GM12864 (cell line): ENCODE results near the gene CPPED1.

ENCODE experiments used
- DNase-seq: peaks from one replicate; pipeline ENCODE4 v3.0.0-alpha.2; 2011; ENCODE audit warnings: low read depth
- H3K4me3 ChIP-seq: 2 replicates; pipeline ENCODE4 v1.5.1; 2011; ENCODE audit warnings: mild to moderate bottlenecking, low read depth, low read length, control low read depth
- TF ChIP-seq, protein P1 (sequence below): IDR thresholded peaks from 2 replicates; pipeline ENCODE4 v1.5.1; 2011; ENCODE audit warnings: low read depth, mild to moderate bottlenecking, moderate library complexity, low read length, control low read depth, inconsistent platforms; ENCODE audit errors: missing control alignments

CPPED1 gene

DNA sequence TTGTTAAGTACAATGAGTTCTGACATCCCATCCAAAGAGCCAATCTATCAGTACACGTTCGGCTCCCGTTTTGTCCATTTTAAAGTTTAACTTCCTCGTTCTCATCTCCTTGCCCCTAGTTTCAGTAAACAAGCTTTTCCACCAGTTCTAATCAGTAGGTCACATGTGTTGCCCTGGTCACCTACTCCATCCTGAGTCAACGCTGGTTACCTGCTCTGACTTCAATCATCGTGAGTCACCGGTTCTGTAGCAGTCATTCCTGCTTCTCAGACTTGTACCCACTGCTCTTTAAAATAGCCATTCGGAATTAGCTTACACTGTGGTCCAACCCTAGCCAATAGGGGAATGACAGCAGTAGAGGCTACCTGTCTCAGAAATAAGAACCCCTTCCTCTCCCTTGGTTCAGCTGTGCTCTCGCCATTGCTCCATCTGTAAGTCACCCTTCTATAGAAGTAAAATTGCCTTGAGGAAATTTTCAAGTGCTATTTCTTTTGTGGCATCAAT lies 191.0 kb downstream of the CPPED1 start:
- TF ChIP-seq, protein P1, sequence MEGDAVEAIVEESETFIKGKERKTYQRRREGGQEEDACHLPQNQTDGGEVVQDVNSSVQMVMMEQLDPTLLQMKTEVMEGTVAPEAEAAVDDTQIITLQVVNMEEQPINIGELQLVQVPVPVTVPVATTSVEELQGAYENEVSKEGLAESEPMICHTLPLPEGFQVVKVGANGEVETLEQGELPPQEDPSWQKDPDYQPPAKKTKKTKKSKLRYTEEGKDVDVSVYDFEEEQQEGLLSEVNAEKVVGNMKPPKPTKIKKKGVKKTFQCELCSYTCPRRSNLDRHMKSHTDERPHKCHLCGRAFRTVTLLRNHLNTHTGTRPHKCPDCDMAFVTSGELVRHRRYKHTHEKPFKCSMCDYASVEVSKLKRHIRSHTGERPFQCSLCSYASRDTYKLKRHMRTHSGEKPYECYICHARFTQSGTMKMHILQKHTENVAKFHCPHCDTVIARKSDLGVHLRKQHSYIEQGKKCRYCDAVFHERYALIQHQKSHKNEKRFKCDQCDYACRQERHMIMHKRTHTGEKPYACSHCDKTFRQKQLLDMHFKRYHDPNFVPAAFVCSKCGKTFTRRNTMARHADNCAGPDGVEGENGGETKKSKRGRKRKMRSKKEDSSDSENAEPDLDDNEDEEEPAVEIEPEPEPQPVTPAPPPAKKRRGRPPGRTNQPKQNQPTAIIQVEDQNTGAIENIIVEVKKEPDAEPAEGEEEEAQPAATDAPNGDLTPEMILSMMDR = no peak
- no peak for DNase-seq
- H3K4me3 ChIP-seq = no peak overlapping the region

DNA sequence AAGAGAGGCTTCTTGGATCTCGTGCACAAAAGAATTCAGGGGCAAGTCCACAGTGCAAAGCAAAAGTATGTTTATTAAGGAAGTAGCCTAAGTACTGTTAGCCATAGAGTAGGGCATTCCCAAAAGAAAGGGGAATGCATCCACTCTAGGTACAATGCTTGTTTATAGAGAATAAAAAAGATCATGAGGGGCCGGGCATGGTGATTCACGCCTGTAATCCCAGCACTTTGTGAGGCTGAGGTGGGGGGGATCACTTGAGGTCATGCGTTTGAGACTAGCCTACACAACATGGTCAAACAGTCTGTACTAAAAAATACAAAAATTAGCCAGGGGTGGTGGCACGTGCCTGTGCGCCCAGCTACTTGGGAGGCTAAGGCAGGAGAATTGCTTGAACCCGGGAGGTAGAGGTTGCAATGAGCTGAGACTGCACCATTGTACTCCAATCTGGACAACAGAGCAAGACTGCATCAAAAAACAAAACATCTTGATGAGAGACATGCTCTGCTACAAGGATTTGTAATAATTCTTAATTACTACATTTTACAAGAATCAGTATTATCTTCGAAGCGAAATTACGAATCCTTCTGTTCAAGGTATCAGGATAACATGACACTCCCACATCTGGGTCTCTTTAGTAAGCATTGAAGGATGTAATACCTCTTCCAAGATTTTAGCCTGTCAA lies 191.6 kb downstream of the CPPED1 start:
- no peak for DNase-seq
- H3K4me3 ChIP-seq = no peak overlapping the region
- TF ChIP-seq, protein P1 = no peak

DNA sequence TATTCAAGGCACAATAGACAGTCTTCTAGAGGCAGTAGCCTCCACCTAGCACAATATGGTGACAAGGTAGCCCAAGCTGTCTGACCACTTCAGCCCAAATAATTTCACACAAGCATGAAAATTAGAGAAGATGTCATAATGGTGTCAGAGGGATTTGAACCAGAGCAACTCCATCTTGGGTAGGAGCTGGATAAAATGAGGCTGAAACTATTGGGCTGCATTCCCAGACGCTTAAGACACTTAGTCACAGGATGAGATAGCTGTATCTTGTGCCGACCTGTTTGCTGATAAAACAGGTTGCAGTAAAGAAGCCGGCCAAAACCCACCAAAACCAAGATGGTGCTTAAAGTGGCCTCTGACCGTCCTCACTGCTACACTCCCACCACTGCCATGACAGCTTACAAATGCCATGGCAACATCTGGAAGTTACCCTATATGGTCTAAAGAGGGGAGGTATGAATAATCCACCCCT lies 192.6 kb downstream of the CPPED1 start:
- H3K4me3 ChIP-seq = no peak overlapping the region
- no peak for DNase-seq
- TF ChIP-seq, protein P1 = no peak

DNA sequence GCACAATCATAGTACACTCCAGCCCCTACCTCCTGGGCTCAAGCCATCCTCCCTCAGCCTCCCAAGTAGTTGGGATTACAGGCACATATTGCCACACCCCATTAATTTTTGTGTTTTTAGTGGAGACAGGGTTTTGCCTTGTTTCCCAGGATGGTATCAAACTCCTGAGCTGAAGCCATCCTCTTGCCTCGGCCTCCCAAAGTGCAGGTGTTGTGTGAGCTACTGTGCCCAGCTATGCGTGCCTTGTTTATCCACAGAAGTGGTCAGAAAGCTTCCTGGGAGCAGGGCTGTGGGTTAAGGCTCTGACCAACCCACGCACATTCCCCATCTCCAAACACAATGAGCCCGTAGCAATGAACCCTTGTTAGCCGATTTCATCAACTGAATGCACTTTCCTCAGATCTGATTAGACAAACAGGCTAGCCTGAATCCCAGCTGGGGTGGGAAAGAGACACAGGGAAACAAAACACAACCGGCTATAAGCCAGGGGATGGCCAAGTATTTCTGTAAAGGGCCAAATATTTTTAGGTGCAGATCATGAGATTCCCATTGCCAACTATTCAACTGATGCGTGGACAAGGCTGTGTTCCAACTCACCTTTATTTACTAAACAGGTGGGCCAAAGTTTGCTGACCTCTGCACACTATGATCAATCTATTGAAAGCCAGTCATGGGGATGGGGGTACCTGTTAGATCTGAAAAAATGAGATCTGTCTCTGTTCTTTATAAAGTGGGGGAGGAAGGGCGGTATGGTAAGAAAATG lies 193.6 kb downstream of the CPPED1 start:
- no peak overlapping the region for H3K4me3 ChIP-seq
- DNase-seq = no peak
- TF ChIP-seq, protein P1 = no peak
